Naive thymus-derived CD4-positive, alpha-beta T cell (primary cell): ENCODE data around the gene BABAM1. TPM values are rescaled to one million over a fixed set of nuclear protein-coding genes. Genes with fewer than 3 reads are reported as not detected.

Experiments used
- ATAC-seq: fragments of 150-1000 bp; cut with Tn5 transposase; 2 replicates; pipeline ENCODE4 v1.10.0; 2021; ENCODE audit warnings: mild to moderate bottlenecking, moderate library complexity
- CTCF ChIA-PET: fragments of 350-600 bp; sonication (Branson Sonifier 250); formaldehyde crosslinking; loops from one replicate; lab custom pipeline; 2021; ENCODE audit warnings: antibody characterized with exemption; lab: Charles Lee
- POLR2A ChIA-PET: fragments of 350-600 bp; sonication (Branson Sonifier 250); formaldehyde crosslinking; loops from one replicate; lab custom pipeline; 2021; ENCODE audit warnings: antibody characterized with exemption, inconsistent platforms; lab: Charles Lee
- DNase-seq, 9 donors: peaks; one replicate each; pipeline versions ENCODE4 v3.0.0 to v3.0.0-alpha.2; 2020 to 2022; ENCODE audit warnings: mixed read lengths in 1 of 9
- H3K27ac ChIP-seq: one replicate; pipeline ENCODE4 v1.7.0; 2013; ENCODE audit warnings: mild to moderate bottlenecking, low read depth, low read length, moderate library complexity
- H3K27me3 ChIP-seq, 2 donors: one replicate each; pipeline ENCODE4 v1.7.0; 2013; ENCODE audit warnings: low read length in 2 of 2, mild to moderate bottlenecking in 2 of 2, moderate library complexity in 2 of 2; ENCODE audit not compliant: control insufficient read depth in 2 of 2, insufficient read depth in 2 of 2
- H3K36me3 ChIP-seq, 3 experiments: 1 replicate in 2 of 3; 2 replicates in 1 of 3; pipeline ENCODE4 v1.7.0; 2013; ENCODE audit warnings: low read length in 3 of 3, mild to moderate bottlenecking in 3 of 3, moderate library complexity in 1 of 3; ENCODE audit not compliant: insufficient read depth in 3 of 3, control insufficient read depth in 2 of 3
- H3K4me1 ChIP-seq, 2 donors: one replicate each; pipeline ENCODE4 v1.7.0; 2013; ENCODE audit warnings: low read length in 2 of 2, mild to moderate bottlenecking in 2 of 2, moderate library complexity in 1 of 2; ENCODE audit not compliant: control insufficient read depth in 2 of 2, insufficient read depth in 2 of 2
- H3K4me3 ChIP-seq: 2 replicates; pipeline ENCODE4 v1.7.0; 2013; ENCODE audit warnings: mild to moderate bottlenecking, low read length
- H3K9me3 ChIP-seq, 3 experiments: 1 replicate in 2 of 3; 2 replicates in 1 of 3; pipeline ENCODE4 v1.7.0; 2013; ENCODE audit warnings: low read length in 3 of 3; ENCODE audit not compliant: control insufficient read depth in 2 of 3
- H3K27ac Mint-ChIP-seq, 9 donors: one replicate each; pipeline ENCODE4 v1.8.0; 2020 to 2022; ENCODE audit warnings: mixed read lengths in 9 of 9, mild to moderate bottlenecking in 8 of 9, moderate library complexity in 5 of 9, inconsistent platforms in 2 of 9
- H3K27me3 Mint-ChIP-seq, 5 donors: one replicate each; pipeline ENCODE4 v1.8.0; 2021 to 2022; ENCODE audit warnings: mixed read lengths in 5 of 5, mild to moderate bottlenecking in 1 of 5
- H3K36me3 Mint-ChIP-seq, 5 donors: one replicate each; pipeline ENCODE4 v1.8.0; 2020 to 2022; ENCODE audit warnings: mixed read lengths in 5 of 5, mild to moderate bottlenecking in 3 of 5, inconsistent platforms in 1 of 5
- H3K4me1 Mint-ChIP-seq, 7 donors: one replicate each; pipeline ENCODE4 v1.8.0; 2020 to 2022; ENCODE audit warnings: mixed read lengths in 7 of 7, mild to moderate bottlenecking in 3 of 7, inconsistent platforms in 1 of 7
- H3K4me3 Mint-ChIP-seq, 10 donors: one replicate each; pipeline ENCODE4 v1.8.0; 2020 to 2022; ENCODE audit warnings: mild to moderate bottlenecking in 10 of 10, mixed read lengths in 10 of 10, moderate library complexity in 6 of 10, inconsistent platforms in 2 of 10
- H3K9me3 Mint-ChIP-seq, 11 donors: one replicate each; pipeline ENCODE4 v1.8.0; 2020 to 2022; ENCODE audit warnings: mixed read lengths in 11 of 11, mild to moderate bottlenecking in 4 of 11, inconsistent platforms in 1 of 11, moderate library complexity in 1 of 11
- intact Hi-C, 2 donors: fragments of 100-400 bp; cut with micrococcal nuclease; formaldehyde crosslinking; loops; one replicate each; pipeline ENCODE4 v1.15.1; 2023
- polyA plus RNA-seq, 2 donors: library from polyadenylated mRNA; unstranded; fragments of 300-500 nt; fragmentation: Illumina TruSeq; gene quantifications; one replicate each; pipeline ENCODE4 v1.2.3, GENCODE V29; 2021
- total RNA-seq, 6 experiments: library from RNA in 5 of 6; stranded (reverse) in 5 of 6; gene quantifications; 1 replicate in 5 of 6; 2 replicates in 1 of 6; pipeline ENCODE4 v1.2.3 and lab custom pipeline; 2021 to 2026

The BABAM1 gene
- total and polyA plus RNA-seq, 7 experiments from 2014 or later, result 72.4 to 111 (median 95.6) TPM

- Mint-ChIP-seq H3K27ac (peak overlapping the region in 5 of 9 donors; percentile 42 to 74 (median 65)), H3K9me3 (peaks cover 0 to 2% (median 0%) of the 10 kb centered on the region in 11 donors), H3K36me3 (no peaks in the 10 kb centered on the region), H3K4me3 (peak overlapping the region; percentile 52 to 92 (median 78)), H3K4me1 (peaks cover 0 to 9% (median 5%) of the 10 kb centered on the region in 7 donors), H3K27me3 (peaks cover 0 to 16% (median 0%) of the 10 kb centered on the region in 5 donors)
- ATAC-seq (no peak), DNase-seq (peak in 1 of 9 donors; percentile 17)
- Histone ChIP-seq H3K9me3 (no peaks in the 10 kb centered on the region), H3K4me3 (peak overlapping the region; percentile 55), H3K27ac (peak overlapping the region; percentile 60), H3K4me1 (peaks cover 0 to 11% of the 10 kb centered on the region in 2 donors), H3K36me3 (no peaks in the 10 kb centered on the region), H3K27me3 (no peaks in the 10 kb centered on the region)
- CTCF ChIA-PET, result no interaction called here
- intact Hi-C loops, result loop anchor here (1.0 to 2.0 kb wide), 5 partner anchors 12 to 32 kb away; partner anchors contain the start of genes BABAM1 (in 1 of the 2), OCEL1 (in 1 of the 2) and USE1 (in 1 of the 2)
- POLR2A ChIA-PET, result interaction anchor here (2.2 kb wide), 1 partner anchor 13 kb away, joined by 7 read pairs; no protein-coding TSS in a partner anchor
Observed at GRCh38 chr19:17246681-17247425, 20.4 kb upstream of the BABAM1 start.

- no peaks in the 10 kb centered on the region for H3K27me3 ChIP-seq
- POLR2A ChIA-PET, result interaction anchor here (0.9 to 2.2 kb wide), 2 partner anchors 11 to 33 kb away, joined by 3 to 7 read pairs; partner anchors contain the start of gene USE1
- peaks cover 0 to 2% (median 0%) of the 10 kb centered on the region in 11 donors for H3K9me3 Mint-ChIP-seq
- no peaks in the 10 kb centered on the region for H3K36me3 Mint-ChIP-seq
- CTCF ChIA-PET, result no interaction called here
- DNase-seq, result no peak
- peaks cover 0 to 16% (median 0%) of the 10 kb centered on the region in 5 donors for H3K27me3 Mint-ChIP-seq
- H3K4me1 ChIP-seq, result peaks cover 0 to 11% of the 10 kb centered on the region in 2 donors
- no peak for ATAC-seq
- no peak overlapping the region for H3K4me3 ChIP-seq
- H3K27ac Mint-ChIP-seq, result peak overlapping the region in 2 of 9 donors; percentile 24 to 25
- peaks cover 0 to 9% (median 5%) of the 10 kb centered on the region in 7 donors for H3K4me1 Mint-ChIP-seq
- H3K4me3 Mint-ChIP-seq, result peak overlapping the region in 4 of 10 donors; percentile 1 to 58 (median 10)
- intact Hi-C loops, result no loop called here
- H3K9me3 ChIP-seq, result no peaks in the 10 kb centered on the region
- no peak overlapping the region for H3K27ac ChIP-seq
- no peaks in the 10 kb centered on the region for H3K36me3 ChIP-seq
Observed at GRCh38 chr19:17248011-17248776, 19.0 kb upstream of the BABAM1 start.

GRCh38 chr19:17249887-17250548 is 17.2 kb upstream of the BABAM1 start:
- Histone ChIP-seq H3K27ac (no peak overlapping the region), H3K36me3 (no peaks in the 10 kb centered on the region), H3K4me3 (no peak overlapping the region), H3K27me3 (no peaks in the 10 kb centered on the region), H3K4me1 (peaks cover 0 to 11% of the 10 kb centered on the region in 2 donors), H3K9me3 (no peaks in the 10 kb centered on the region)
- H3K27me3 Mint-ChIP-seq, result peaks cover 0 to 12% (median 0%) of the 10 kb centered on the region in 5 donors
- H3K4me3 Mint-ChIP-seq, result no peak overlapping the region
- ATAC-seq, result no peak
- no peak for DNase-seq
- H3K36me3 Mint-ChIP-seq, result no peaks in the 10 kb centered on the region
- intact Hi-C loops, result no loop called here
- ChIA-PET CTCF (no interaction called here), POLR2A (interaction anchor here (1.0 kb wide), 2 partner anchors 16 to 24 kb away, joined by 3 read pairs; partner anchors contain the start of gene OCEL1)
- no peak overlapping the region for H3K27ac Mint-ChIP-seq
- peaks cover 0 to 2% (median 0%) of the 10 kb centered on the region in 11 donors for H3K9me3 Mint-ChIP-seq
- peaks cover 0 to 9% (median 5%) of the 10 kb centered on the region in 7 donors for H3K4me1 Mint-ChIP-seq

GRCh38 chr19:17254636-17255035 is 12.6 kb upstream of the BABAM1 start:
- DNase-seq (no peak), ATAC-seq (no peak)
- H3K27me3 ChIP-seq, result no peaks in the 10 kb centered on the region
- no peaks in the 10 kb centered on the region for H3K36me3 ChIP-seq
- intact Hi-C loops, result no loop called here
- H3K4me3 Mint-ChIP-seq, result no peak overlapping the region
- H3K27ac ChIP-seq, result no peak overlapping the region
- no peaks in the 10 kb centered on the region for H3K9me3 Mint-ChIP-seq
- H3K27me3 Mint-ChIP-seq, result no peaks in the 10 kb centered on the region
- H3K4me3 ChIP-seq, result no peak overlapping the region
- CTCF ChIA-PET, result interaction anchor here (0.7 kb wide), 1 partner anchor 24 kb away, joined by 3 read pairs; no protein-coding TSS in a partner anchor
- H3K4me1 Mint-ChIP-seq, result no peaks in the 10 kb centered on the region
- no peaks in the 10 kb centered on the region for H3K9me3 ChIP-seq
- POLR2A ChIA-PET, result interaction anchor here (1.0 kb wide), 1 partner anchor 28 kb away, joined by 4 read pairs; the partner anchor contains the start of gene OCEL1
- H3K27ac Mint-ChIP-seq, result no peak overlapping the region
- H3K36me3 Mint-ChIP-seq, result no peaks in the 10 kb centered on the region
- H3K4me1 ChIP-seq, result no peaks in the 10 kb centered on the region

- intact Hi-C loops, result no loop called here
- ChIA-PET POLR2A (interaction anchor here (0.6 to 1.0 kb wide), 3 partner anchors 19 to 178 kb away, joined by 3 to 4 read pairs (median 3); partner anchors contain the start of gene OCEL1), CTCF (interaction anchor here (0.6 to 1.3 kb wide), 2 partner anchors 28 to 130 kb away, joined by 3 to 5 read pairs; no protein-coding TSS in a partner anchor)
- no peaks in the 10 kb centered on the region for H3K36me3 Mint-ChIP-seq
- Histone ChIP-seq H3K27ac (no peak overlapping the region), H3K9me3 (no peaks in the 10 kb centered on the region), H3K27me3 (no peaks in the 10 kb centered on the region), H3K4me3 (no peak overlapping the region), H3K36me3 (no peaks in the 10 kb centered on the region), H3K4me1 (no peaks in the 10 kb centered on the region)
- no peak for DNase-seq
- no peaks in the 10 kb centered on the region for H3K4me1 Mint-ChIP-seq
- no peak overlapping the region for H3K4me3 Mint-ChIP-seq
- no peaks in the 10 kb centered on the region for H3K27me3 Mint-ChIP-seq
- ATAC-seq, result no peak
- no peak overlapping the region for H3K27ac Mint-ChIP-seq
- no peaks in the 10 kb centered on the region for H3K9me3 Mint-ChIP-seq
Observed at GRCh38 chr19:17255150-17255621, 12.1 kb upstream of the BABAM1 start.

- Mint-ChIP-seq H3K4me3 (no peak overlapping the region), H3K27ac (no peak overlapping the region), H3K36me3 (no peaks in the 10 kb centered on the region), H3K4me1 (peaks cover 4 to 7% (median 5%) of the 10 kb centered on the region in 7 donors), H3K9me3 (no peaks in the 10 kb centered on the region), H3K27me3 (no peaks in the 10 kb centered on the region)
- Histone ChIP-seq H3K27me3 (no peaks in the 10 kb centered on the region), H3K4me1 (no peaks in the 10 kb centered on the region), H3K4me3 (no peak overlapping the region), H3K36me3 (no peaks in the 10 kb centered on the region), H3K9me3 (no peaks in the 10 kb centered on the region), H3K27ac (no peak overlapping the region)
- no peak for DNase-seq
- ChIA-PET POLR2A (interaction anchor here (0.6 to 1.4 kb wide), 3 partner anchors 10 to 79 kb away, joined by 3 to 8 read pairs (median 3); partner anchors contain the start of gene BABAM1), CTCF (interaction anchor here (1.3 kb wide), 1 partner anchor 27 kb away, joined by 3 read pairs; no protein-coding TSS in a partner anchor)
- intact Hi-C loops, result no loop called here
- ATAC-seq, result no peak
Observed at GRCh38 chr19:17256130-17256529, 11.1 kb upstream of the BABAM1 start.
